Astrocyte of the cerebellum (primary cell): ENCODE data around the gene GALP.

Source experiments
- DNase-seq: peaks from one replicate; pipeline ENCODE4 v3.0.0-alpha.2; 2011; ENCODE audit warnings: low read depth
- H3K4me3 ChIP-seq: 2 replicates; pipeline ENCODE4 v1.5.1; 2011; ENCODE audit warnings: mild to moderate bottlenecking, low read depth, low read length, moderate library complexity
- in situ Hi-C: cut with HindIII; loops from 2 replicates; pipeline ENCODE4 v1.10.0; 2017; ENCODE audit warnings: low sequenced_read_pairs
- TF ChIP-seq, protein P1 (sequence below): IDR thresholded peaks from 2 replicates; pipeline ENCODE4 v1.5.1; 2012; ENCODE audit warnings: low read length, low read depth, moderate library complexity, mild to moderate bottlenecking; ENCODE audit errors: missing control alignments

The GALP gene

DNA sequence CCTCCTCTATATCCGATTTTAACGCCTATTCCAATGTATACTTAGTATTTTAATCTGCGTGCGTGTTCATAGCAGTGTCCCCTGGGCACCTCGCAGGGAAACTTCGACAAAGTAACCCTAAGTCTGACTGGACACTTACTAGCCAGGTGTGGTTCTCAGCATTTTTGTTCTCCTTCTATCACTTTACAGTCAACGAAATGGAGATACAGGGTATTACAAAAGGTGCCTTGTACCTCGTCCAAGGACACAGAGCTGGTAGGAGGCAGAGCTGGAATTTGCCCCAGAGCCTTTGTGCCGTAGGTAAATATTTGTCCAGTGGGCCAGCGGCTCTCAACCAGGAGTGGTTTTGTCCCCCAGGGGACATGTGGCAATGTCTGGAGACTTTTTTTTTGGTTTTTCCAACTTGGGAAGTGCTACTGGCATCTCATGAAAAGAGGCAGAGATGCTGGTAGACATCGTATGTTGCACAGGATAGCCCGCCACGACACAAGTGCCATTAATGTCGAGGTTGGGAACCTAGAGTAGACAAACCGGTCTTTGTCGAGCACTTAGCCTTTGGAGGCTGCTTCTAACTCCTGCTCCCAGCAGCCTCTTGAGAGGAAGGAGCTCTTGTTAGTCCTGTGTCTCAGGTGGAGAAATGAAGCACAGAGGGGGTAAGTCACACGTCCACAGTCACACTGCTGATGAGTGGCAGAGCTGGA, 33.6 kb upstream of the GALP start:
- in situ Hi-C loops = no loop called here
- TF ChIP-seq, protein P1, sequence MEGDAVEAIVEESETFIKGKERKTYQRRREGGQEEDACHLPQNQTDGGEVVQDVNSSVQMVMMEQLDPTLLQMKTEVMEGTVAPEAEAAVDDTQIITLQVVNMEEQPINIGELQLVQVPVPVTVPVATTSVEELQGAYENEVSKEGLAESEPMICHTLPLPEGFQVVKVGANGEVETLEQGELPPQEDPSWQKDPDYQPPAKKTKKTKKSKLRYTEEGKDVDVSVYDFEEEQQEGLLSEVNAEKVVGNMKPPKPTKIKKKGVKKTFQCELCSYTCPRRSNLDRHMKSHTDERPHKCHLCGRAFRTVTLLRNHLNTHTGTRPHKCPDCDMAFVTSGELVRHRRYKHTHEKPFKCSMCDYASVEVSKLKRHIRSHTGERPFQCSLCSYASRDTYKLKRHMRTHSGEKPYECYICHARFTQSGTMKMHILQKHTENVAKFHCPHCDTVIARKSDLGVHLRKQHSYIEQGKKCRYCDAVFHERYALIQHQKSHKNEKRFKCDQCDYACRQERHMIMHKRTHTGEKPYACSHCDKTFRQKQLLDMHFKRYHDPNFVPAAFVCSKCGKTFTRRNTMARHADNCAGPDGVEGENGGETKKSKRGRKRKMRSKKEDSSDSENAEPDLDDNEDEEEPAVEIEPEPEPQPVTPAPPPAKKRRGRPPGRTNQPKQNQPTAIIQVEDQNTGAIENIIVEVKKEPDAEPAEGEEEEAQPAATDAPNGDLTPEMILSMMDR = no peak
- DNase-seq = no peak
- H3K4me3 ChIP-seq = peak overlapping the region; percentile 63

DNA sequence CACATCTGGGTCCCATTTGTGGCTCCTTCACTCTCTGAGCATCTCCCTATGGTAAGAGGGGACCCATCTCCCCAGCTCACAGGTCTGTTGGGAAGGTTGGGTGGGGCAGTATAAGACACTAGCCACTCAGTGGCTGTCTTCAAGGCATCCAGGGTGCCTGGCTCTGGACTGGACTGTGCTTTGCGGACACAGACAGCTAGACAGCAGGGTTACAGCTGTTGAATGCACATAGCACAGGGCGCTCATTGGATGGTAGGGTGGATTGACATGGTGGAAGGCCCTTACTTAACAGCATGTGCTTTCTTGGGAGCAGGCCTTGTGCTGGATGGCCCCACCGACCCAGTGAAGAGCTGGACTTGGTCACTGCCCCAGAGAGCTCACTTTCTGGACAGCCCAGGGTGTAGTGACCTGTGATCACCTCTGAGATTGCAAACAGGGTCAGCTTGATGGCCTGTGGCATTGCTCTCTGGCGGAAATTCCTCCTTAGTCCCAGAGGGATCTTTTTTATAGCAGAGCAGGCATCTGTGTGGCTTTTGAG, 32.8 kb upstream of the GALP start:
- no peak overlapping the region for H3K4me3 ChIP-seq
- in situ Hi-C loops = no loop called here
- DNase-seq = no peak
- TF ChIP-seq, protein P1 = no peak

DNA sequence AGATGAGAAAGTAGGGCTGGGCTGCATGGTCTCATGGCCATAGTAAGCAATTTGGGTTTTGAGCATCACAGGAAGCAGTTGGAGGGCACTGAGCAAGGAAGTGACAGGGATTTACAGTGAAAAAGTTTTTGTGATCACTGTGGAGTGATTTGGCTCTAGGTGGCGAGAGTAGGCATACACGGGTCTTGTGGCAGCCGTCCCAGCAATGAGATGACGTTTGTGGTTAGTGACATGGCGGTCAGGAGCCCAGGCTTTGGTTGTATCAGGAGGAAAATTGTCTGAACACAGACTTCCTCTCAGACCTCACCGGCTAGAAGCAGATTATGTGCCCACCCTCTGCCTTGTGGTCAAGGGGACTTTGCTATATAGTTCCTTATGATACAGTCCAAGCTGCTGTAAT, 31.4 kb upstream of the GALP start:
- no peak overlapping the region for H3K4me3 ChIP-seq
- in situ Hi-C loops = no loop called here
- TF ChIP-seq, protein P1 = no peak
- no peak for DNase-seq

DNA sequence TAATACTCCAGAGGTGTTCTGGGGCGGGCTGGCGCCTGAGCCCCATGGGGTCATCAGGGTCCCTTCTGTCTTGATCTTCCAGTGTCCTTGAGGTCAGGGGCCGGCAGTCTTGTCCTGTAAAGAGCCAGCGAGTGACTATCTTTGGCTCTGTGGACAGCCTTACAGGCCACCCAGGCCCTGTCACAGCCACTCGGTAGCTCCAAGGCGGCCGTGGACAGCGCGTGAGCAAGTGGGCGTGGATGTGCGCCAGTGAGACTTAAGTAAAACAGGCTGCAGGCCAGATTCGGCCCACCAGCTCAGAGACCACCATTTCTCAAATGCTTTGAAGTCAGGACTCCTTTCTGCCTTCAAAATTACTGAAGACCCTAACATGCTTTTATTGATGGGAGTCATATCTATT, 31.0 kb upstream of the GALP start:
- TF ChIP-seq, protein P1 = no peak

DNA sequence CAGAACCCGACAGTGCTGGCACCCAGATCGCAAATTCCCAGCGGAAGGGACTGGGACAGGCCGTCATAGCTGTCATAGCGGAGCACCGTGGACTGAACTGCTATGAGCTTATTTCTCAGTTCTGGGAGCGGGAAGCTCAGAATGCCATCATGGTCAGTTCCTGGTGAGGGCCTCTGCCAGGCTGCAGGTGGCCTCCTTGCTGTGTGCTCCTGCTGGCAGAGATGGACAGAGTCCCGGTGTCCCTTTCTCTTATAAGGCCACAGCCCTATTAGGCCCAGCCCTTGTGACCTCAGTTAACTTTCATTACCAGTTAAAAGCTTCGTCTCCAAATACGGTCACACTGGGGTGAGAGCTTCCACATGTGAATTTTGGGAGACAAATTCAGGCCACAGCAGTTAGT, 30.1 kb upstream of the GALP start:
- DNase-seq = no peak
- TF ChIP-seq, protein P1 = no peak
- H3K4me3 ChIP-seq = no peak overlapping the region
- in situ Hi-C loops = no loop called here

More for the DNA sequence above, 31.0 kb upstream of the GALP start:
- DNase-seq = no peak
- no peak overlapping the region for H3K4me3 ChIP-seq
- in situ Hi-C loops = no loop called here

DNA sequence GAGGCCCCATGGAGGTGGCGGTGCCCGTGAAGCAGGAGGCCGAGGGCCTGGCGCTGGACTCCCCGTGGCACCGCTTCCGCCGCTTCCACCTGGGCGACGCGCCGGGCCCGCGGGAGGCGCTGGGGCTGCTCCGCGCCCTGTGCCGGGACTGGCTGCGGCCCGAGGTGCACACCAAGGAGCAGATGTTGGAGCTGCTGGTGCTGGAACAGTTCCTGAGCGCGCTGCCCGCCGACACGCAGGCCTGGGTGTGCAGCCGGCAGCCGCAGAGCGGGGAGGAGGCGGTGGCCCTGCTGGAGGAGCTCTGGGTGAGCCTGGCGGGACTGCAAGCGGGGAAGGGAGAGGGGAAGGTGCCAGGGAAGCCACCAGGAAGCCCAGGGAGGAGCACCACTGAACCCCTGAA, 28.9 kb upstream of the GALP start:
- in situ Hi-C loops = no loop called here
- H3K4me3 ChIP-seq = no peak overlapping the region
- TF ChIP-seq, protein P1 = no peak
- DNase-seq = no peak
